ENCODE measurements around the gene PRDM16.

PRDM16 gene

DNA sequence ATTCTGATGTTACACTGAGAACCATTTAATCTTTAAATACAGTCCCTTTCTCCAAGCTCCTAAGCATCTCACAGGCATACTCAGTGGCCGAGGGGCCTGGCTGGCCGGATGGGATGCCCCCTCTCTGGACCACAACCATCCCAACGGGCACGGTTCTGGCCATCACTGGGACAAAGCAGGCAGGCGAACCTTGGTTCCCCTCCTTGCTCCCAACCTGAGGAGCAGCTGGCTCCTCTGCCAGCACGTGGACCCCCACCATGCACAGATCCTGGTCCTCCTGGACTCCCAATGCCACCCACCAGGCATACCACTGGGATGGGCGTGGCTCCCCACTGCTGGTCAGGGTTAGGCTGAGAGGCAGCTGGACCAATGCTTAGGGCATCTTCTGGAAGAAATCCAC is 19.8 kb upstream of the PRDM16 start:
- 72% methylated on average over 7 of the region's 7 CpGs for WGBS
- H3K4me3 ChIP-seq (ENCODE audit: low read length): no peak overlapping the region
- no peak overlapping the region for H3K9ac ChIP-seq (ENCODE audit: low read depth, low read length)
- H3K27ac ChIP-seq (ENCODE audit: low read depth, low read length): no peak overlapping the region
- peaks cover 41% of the 10 kb centered on the region for H3K9me3 ChIP-seq (ENCODE audit: insufficient read depth, low read depth, low read length)
- H3K4me1 ChIP-seq (ENCODE audit: insufficient read depth, low read length): no peaks in the 10 kb centered on the region
- H3K27me3 ChIP-seq (ENCODE audit: insufficient read depth, low read length): no peaks in the 10 kb centered on the region
- no peaks in the 10 kb centered on the region for H3K36me3 ChIP-seq (ENCODE audit: insufficient read depth, low read length)

DNA sequence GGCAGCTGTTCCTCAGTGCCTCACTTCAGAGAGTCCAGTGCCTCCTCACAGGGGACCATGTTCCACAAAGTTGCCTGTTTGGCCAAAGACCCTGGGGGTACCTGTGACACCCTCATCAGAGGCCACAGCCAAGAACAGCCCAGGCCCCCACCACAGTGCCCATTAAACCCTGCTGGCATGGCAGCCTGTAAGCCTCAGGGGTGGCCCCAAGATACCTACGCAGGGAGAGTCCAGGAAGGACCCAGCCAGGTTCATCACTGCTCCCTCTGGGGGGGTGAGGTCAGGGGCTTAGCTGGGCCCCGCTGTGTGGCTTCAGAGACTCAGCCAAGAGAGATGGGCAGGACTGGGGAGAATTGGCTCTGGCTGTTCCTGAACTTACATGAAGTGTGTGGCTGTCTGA is 19.1 kb upstream of the PRDM16 start:
- Histone ChIP-seq H3K9ac (ENCODE audit: low read depth, low read length) (no peak overlapping the region), H3K27me3 (ENCODE audit: insufficient read depth, low read length) (no peaks in the 10 kb centered on the region), H3K9me3 (ENCODE audit: insufficient read depth, low read depth, low read length) (peaks cover 38% of the 10 kb centered on the region), H3K4me1 (ENCODE audit: insufficient read depth, low read length) (no peaks in the 10 kb centered on the region), H3K4me3 (ENCODE audit: low read length) (no peak overlapping the region), H3K27ac (ENCODE audit: low read depth, low read length) (no peak overlapping the region), H3K36me3 (ENCODE audit: insufficient read depth, low read length) (no peaks in the 10 kb centered on the region)
- 61% methylated on average over 2 of the region's 2 CpGs for WGBS

DNA sequence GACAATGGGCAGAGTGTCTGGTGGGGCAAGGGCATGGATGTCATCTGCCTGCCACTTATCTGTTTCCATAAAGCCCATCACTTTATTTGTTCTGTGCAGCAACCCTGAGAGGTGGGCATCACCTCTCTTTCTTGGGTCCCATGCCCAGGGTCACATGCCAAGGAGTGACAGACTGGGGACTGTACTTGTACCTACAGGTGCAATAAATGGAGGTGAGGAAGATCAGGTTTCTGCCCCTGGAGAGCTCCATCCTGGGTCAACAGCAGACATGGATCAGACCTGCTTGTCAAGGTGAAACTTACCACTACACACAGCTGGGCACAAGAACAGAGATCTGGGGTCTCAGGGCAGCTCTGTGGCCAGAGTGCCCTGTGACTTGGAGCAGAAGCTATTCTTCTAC is 18.4 kb upstream of the PRDM16 start:
- Histone ChIP-seq H3K4me3 (ENCODE audit: low read length) (no peak overlapping the region), H3K9me3 (ENCODE audit: insufficient read depth, low read depth, low read length) (peaks cover 31% of the 10 kb centered on the region), H3K27me3 (ENCODE audit: insufficient read depth, low read length) (no peaks in the 10 kb centered on the region), H3K4me1 (ENCODE audit: insufficient read depth, low read length) (no peaks in the 10 kb centered on the region), H3K27ac (ENCODE audit: low read depth, low read length) (no peak overlapping the region), H3K36me3 (ENCODE audit: insufficient read depth, low read length) (no peaks in the 10 kb centered on the region), H3K9ac (ENCODE audit: low read depth, low read length) (no peak overlapping the region)

DNA sequence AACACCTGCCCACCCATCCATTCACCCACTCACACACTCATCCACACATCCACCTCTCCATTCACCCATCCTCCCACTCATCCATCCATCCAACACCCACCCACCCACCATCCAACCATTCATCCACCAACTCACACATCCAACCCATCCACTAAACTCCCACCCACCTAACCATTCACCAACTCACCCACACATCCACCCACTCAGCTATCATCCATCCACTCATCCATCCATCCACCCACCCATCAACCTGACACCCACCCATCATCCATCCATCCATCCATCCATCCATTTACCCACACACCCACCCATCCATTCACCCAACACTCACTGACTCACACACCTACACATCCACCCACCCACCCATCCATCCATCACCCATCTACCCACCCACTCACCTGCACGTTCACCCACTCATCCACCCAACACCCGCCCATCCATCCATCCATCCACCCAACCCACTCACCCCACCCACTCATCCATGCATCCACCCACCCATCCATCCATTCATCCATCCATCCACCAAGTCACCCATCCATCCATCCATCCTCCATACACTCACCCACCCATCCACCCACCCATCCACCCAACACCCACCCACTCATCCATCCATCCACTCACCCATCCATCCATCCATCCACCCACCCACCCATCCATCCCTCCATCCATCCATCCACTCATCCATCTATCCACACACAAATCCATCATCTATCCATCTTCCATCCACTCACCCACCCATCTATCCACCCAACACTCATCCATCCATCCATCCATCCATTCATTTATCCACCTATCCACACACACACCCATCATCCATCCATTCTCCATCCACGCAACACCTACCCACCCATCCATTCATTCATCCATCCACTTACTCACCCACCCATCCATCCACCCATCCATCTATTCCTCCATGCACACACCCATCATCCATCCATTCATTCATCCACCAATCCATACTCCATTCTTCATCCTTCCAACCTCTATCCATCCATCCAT is 17.4 kb upstream of the PRDM16 start:
- H3K27me3 ChIP-seq (ENCODE audit: insufficient read depth, low read length): no peaks in the 10 kb centered on the region
- H3K4me1 ChIP-seq (ENCODE audit: insufficient read depth, low read length): no peaks in the 10 kb centered on the region
- H3K9ac ChIP-seq (ENCODE audit: low read depth, low read length): no peak overlapping the region
- 71% methylated on average over 3 of the region's 3 CpGs for WGBS
- peaks cover 25% of the 10 kb centered on the region for H3K9me3 ChIP-seq (ENCODE audit: insufficient read depth, low read depth, low read length)
- H3K4me3 ChIP-seq (ENCODE audit: low read length): no peak overlapping the region
- no peaks in the 10 kb centered on the region for H3K36me3 ChIP-seq (ENCODE audit: insufficient read depth, low read length)
- no peak overlapping the region for H3K27ac ChIP-seq (ENCODE audit: low read depth, low read length)

DNA sequence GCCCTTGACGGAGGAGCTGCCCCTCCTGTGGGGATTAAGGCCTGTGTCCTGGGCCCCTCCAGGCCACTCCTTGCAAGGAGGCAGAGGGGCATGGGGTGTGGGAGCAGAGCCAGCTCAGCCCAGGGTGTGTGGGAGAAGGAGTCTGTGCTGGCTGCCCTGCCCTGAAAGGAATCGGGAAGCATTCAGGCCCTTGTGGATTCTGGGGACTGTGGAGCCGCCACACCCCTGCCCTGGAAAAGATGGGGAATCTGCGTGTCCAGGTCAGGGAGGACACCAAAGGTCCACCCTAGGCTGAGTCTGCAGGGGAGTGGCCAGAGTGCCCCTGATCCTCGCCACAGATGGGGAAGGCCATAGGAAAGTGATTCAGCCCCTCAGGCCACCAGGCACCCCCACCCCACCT is 16.5 kb upstream of the PRDM16 start:
- H3K27ac ChIP-seq (ENCODE audit: low read depth, low read length): no peak overlapping the region
- WGBS: 82% methylated on average over 5 of the region's 5 CpGs
- H3K9ac ChIP-seq (ENCODE audit: low read depth, low read length): no peak overlapping the region
- no peaks in the 10 kb centered on the region for H3K4me1 ChIP-seq (ENCODE audit: insufficient read depth, low read length)
- H3K36me3 ChIP-seq (ENCODE audit: insufficient read depth, low read length): no peaks in the 10 kb centered on the region
- H3K4me3 ChIP-seq (ENCODE audit: low read length): no peak overlapping the region
- peaks cover 25% of the 10 kb centered on the region for H3K9me3 ChIP-seq (ENCODE audit: insufficient read depth, low read depth, low read length)
- H3K27me3 ChIP-seq (ENCODE audit: insufficient read depth, low read length): peaks cover 4% of the 10 kb centered on the region; the same call in 1 of the 2 replicates

DNA sequence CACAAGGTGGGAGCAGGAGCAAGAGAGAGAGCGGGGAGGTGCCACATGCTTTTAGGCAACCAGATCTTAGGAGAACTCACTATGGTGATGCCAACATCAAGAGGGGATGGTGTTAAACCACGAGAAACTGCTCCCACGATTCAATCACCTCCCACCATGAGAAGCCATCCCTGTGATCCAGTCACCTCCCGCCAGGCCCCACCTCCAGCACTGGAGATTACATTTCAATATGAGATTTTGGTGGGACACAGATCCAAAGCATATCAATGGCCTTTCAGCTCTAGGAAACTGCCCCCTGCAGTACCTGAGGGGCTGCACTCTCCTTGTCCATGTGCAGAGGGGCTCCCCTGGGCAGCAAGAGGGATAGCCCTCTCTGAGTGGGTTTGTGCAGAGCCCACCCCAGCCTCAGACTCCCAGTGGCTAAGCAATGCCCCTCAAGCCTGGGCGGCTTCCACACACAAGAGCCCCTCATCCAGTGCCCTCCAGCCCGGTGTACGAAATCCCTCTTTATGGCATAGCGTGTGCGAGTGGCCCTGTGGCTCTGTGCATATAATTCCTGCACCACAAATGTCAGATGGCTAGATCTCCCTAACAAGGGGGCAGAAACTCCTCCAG is 15.5 kb upstream of the PRDM16 start:
- H3K4me3 ChIP-seq (ENCODE audit: low read length): no peak overlapping the region

DNA sequence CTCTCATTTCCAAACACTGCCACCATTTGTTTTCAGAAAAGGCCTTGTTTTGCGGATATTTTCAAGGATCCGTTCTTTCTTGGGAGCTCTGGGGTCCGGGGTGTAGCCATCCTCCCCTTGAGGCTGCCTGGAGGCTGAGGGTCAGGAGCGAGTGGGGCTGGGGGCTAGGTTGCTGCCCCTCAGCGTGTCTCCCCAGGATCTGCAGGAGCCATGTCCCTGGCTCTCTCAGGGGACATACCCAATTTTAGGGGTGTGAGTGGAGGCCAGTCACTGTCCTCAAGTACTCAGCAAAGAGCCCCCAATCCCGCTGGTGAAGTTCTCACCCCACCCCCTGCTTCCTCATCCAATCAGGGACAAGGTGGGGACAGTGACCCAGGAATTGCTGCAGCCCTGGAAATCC is 15.0 kb upstream of the PRDM16 start:
- WGBS: 83% methylated on average over 5 of the region's 6 CpGs
- peaks cover 17% of the 10 kb centered on the region; the same call in 1 of the 2 replicates for H3K9me3 ChIP-seq (ENCODE audit: insufficient read depth, low read depth, low read length)
- peaks cover 11% of the 10 kb centered on the region; the same call in 1 of the 2 replicates for H3K27me3 ChIP-seq (ENCODE audit: insufficient read depth, low read length)
- H3K36me3 ChIP-seq (ENCODE audit: insufficient read depth, low read length): no peaks in the 10 kb centered on the region
- no peak overlapping the region for H3K4me3 ChIP-seq (ENCODE audit: low read length)
- no peak overlapping the region for H3K9ac ChIP-seq (ENCODE audit: low read depth, low read length)
- no peak overlapping the region for H3K27ac ChIP-seq (ENCODE audit: low read depth, low read length)
- no peaks in the 10 kb centered on the region for H3K4me1 ChIP-seq (ENCODE audit: insufficient read depth, low read length)

More for the DNA sequence above, 15.5 kb upstream of the PRDM16 start:
- H3K27ac ChIP-seq (ENCODE audit: low read depth, low read length): no peak overlapping the region
- no peak overlapping the region for H3K9ac ChIP-seq (ENCODE audit: low read depth, low read length)
- 86% methylated on average over 9 of the region's 9 CpGs for WGBS
- peaks cover 18% of the 10 kb centered on the region; the same call in 1 of the 2 replicates for H3K9me3 ChIP-seq (ENCODE audit: insufficient read depth, low read depth, low read length)
- no peaks in the 10 kb centered on the region for H3K36me3 ChIP-seq (ENCODE audit: insufficient read depth, low read length)
- no peaks in the 10 kb centered on the region for H3K4me1 ChIP-seq (ENCODE audit: insufficient read depth, low read length)
- peaks cover 6% of the 10 kb centered on the region; the same call in 1 of the 2 replicates for H3K27me3 ChIP-seq (ENCODE audit: insufficient read depth, low read length)

DNA sequence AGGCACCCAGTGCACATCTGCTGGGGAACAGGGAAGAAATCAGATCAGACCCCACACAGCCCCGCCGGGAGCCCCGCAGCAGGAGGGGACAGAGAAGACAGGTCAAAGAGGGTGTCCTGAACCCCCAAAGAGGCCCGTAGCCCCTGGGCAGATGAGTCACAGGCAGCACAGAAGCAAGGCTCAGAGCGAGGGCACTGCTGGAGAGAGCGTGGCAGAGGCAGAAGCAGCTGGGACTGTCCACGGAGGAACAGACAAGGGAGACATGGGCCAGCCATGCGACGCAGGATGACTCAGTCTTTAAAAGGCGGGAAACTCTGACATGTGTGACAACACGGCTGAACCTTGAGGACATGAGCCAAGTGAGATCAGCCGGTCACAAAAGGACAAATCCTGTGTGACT is 14.5 kb upstream of the PRDM16 start:
- peaks cover 12% of the 10 kb centered on the region; the same call in 1 of the 2 replicates for H3K27me3 ChIP-seq (ENCODE audit: insufficient read depth, low read length)
- 87% methylated on average over 12 of the region's 12 CpGs for WGBS
- no peaks in the 10 kb centered on the region for H3K36me3 ChIP-seq (ENCODE audit: insufficient read depth, low read length)

DNA sequence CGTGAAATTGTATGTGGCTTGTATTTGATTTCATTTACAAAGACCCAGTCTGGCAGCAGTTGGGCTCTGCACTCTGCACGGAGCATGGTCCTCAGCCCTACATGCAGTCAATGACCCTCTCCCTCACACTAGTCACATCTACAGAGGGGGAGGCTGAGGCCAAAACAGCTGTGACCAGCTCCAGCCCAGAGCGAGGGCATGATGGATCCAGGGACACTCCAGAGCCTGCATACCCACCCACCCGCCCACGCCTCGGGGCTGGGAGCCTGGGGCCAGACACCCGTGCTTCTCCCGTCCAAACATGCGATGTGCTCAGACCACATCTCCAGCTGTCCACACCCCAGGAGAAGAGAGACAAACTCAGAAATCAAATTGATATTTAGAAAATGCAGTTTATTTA is 14.0 kb upstream of the PRDM16 start:
- H3K27me3 ChIP-seq (ENCODE audit: insufficient read depth, low read length): peaks cover 12% of the 10 kb centered on the region; the same call in 1 of the 2 replicates
- WGBS: 84% methylated on average over 8 of the region's 9 CpGs
- H3K4me3 ChIP-seq (ENCODE audit: low read length): no peak overlapping the region
- 0 out of 2 replicates have a peak, but pooled peaks cover 14% of the 10 kb centered on the region for H3K9me3 ChIP-seq (ENCODE audit: insufficient read depth, low read depth, low read length)
- H3K36me3 ChIP-seq (ENCODE audit: insufficient read depth, low read length): no peaks in the 10 kb centered on the region
- no peak overlapping the region for H3K9ac ChIP-seq (ENCODE audit: low read depth, low read length)
- H3K27ac ChIP-seq (ENCODE audit: low read depth, low read length): no peak overlapping the region
- no peaks in the 10 kb centered on the region for H3K4me1 ChIP-seq (ENCODE audit: insufficient read depth, low read length)

More for the DNA sequence above, 14.5 kb upstream of the PRDM16 start:
- no peak overlapping the region for H3K9ac ChIP-seq (ENCODE audit: low read depth, low read length)
- 0 out of 2 replicates have a peak, but pooled peaks cover 14% of the 10 kb centered on the region for H3K9me3 ChIP-seq (ENCODE audit: insufficient read depth, low read depth, low read length)
- H3K27ac ChIP-seq (ENCODE audit: low read depth, low read length): no peak overlapping the region
- H3K4me1 ChIP-seq (ENCODE audit: insufficient read depth, low read length): no peaks in the 10 kb centered on the region
- no peak overlapping the region for H3K4me3 ChIP-seq (ENCODE audit: low read length)

DNA sequence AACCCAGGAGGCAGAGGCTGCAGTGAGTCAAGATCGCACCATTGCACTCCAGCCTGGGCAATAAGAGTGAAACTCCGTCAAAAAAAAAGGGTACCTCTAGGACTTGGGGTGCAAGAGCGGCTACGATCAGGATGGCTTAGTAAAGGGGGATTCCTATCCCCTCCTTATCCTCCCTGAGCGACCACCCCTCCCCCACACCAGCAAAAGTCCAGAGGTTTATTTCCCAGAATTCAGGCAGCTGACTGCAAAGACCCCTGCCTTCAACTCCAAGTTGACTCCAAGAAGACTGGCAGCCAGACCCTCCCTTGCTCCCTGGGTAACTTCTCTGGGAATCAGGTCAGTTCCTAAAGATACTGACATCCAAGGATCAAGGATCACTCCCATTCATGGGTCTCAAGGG is 12.4 kb upstream of the PRDM16 start:
- H3K27ac ChIP-seq (ENCODE audit: low read depth, low read length): no peak overlapping the region
- 0 out of 2 replicates have a peak, but pooled peaks cover 8% of the 10 kb centered on the region for H3K9me3 ChIP-seq (ENCODE audit: insufficient read depth, low read depth, low read length)
- no peaks in the 10 kb centered on the region for H3K4me1 ChIP-seq (ENCODE audit: insufficient read depth, low read length)
- peaks cover 24% of the 10 kb centered on the region for H3K27me3 ChIP-seq (ENCODE audit: insufficient read depth, low read length)
- H3K9ac ChIP-seq (ENCODE audit: low read depth, low read length): no peak overlapping the region
- no peak overlapping the region for H3K4me3 ChIP-seq (ENCODE audit: low read length)
- 78% methylated on average over 5 of the region's 5 CpGs for WGBS
- H3K36me3 ChIP-seq (ENCODE audit: insufficient read depth, low read length): no peaks in the 10 kb centered on the region

All from HUES64 (cell line).